Skeletal muscle tissue (tissue), 4 donors: ENCODE data around the gene GUF1. TPM values are rescaled to one million over a fixed set of nuclear protein-coding genes. Genes with fewer than 3 reads are reported as not detected.
"Not testable (repeated sequence)": the region's sequence is repeated elsewhere in the genome, so short reads cannot be mapped to it uniquely, and the experiment has no call there.

Experiments
- H3K27ac ChIP-seq: one replicate; pipeline ENCODE4 v1.7.0; 2013; ENCODE audit warnings: mild to moderate bottlenecking, low read depth, low read length, inconsistent platforms
- H3K27me3 ChIP-seq, 3 donors: one replicate each; pipeline ENCODE4 v1.7.0; 2013; ENCODE audit warnings: low read length in 3 of 3; ENCODE audit not compliant: control insufficient read depth in 3 of 3, insufficient read depth in 3 of 3
- H3K36me3 ChIP-seq, 3 donors: one replicate each; pipeline ENCODE4 v1.7.0; 2013; ENCODE audit warnings: low read length in 3 of 3; ENCODE audit not compliant: control insufficient read depth in 3 of 3, insufficient read depth in 3 of 3
- H3K4me1 ChIP-seq, 3 donors: one replicate each; pipeline ENCODE4 v1.7.0; 2013; ENCODE audit warnings: low read length in 3 of 3, mild to moderate bottlenecking in 3 of 3; ENCODE audit not compliant: control insufficient read depth in 3 of 3, insufficient read depth in 3 of 3
- H3K4me3 ChIP-seq, 3 donors: one replicate each; pipeline ENCODE4 v1.7.0; 2013; ENCODE audit warnings: low read length in 3 of 3
- H3K9ac ChIP-seq, 3 donors: one replicate each; pipeline ENCODE4 v1.7.0; 2013; ENCODE audit warnings: low read length in 3 of 3, mild to moderate bottlenecking in 3 of 3, moderate library complexity in 2 of 3, low read depth in 1 of 3
- H3K9me3 ChIP-seq, 3 donors: one replicate each; pipeline ENCODE4 v1.7.0; 2013; ENCODE audit warnings: low read length in 3 of 3; ENCODE audit not compliant: control insufficient read depth in 3 of 3
- total RNA-seq: library from RNA; depleted of rRNA; stranded (reverse); fragments of >200 nt; gene quantifications from one replicate; pipeline ENCODE4 v1.2.3, GENCODE V29; 2014
- donor health status: Osteomylitis.

Gene GUF1
- total RNA-seq, 1 donor from 2014 or later: 12.0 TPM

DNA sequence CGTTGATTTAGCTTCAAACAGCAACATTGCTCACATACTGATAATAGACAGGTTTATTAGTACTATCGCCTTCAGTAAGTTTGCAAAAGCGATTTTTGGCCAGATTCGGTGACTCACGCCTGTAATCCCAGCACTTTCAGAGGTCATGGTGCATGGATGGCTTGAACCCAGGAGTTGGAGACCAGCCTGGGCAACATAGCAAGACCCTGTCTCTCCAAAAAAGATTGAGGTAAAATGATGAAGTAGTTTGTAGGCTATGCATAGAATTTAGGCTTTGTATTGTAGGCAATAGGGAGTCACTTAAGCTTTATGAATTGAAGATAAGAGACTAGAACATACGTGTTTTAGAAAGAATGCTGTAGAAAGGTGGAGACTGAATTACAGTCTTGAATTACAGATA lies 49.3 kb downstream of the GUF1 start:
- Histone ChIP-seq H3K4me1 (peaks cover 5 to 10% (median 5%) of the 10 kb centered on the region in 3 donors), H3K9me3 (no peaks in the 10 kb centered on the region), H3K27me3 (peaks cover 0 to 2% (median 2%) of the 10 kb centered on the region in 3 donors), H3K36me3 (no peaks in the 10 kb centered on the region), H3K27ac (no peak overlapping the region), H3K9ac (no peak overlapping the region), H3K4me3 (peak overlapping the region in 2 of 3 donors; percentile 87 to 97)

DNA sequence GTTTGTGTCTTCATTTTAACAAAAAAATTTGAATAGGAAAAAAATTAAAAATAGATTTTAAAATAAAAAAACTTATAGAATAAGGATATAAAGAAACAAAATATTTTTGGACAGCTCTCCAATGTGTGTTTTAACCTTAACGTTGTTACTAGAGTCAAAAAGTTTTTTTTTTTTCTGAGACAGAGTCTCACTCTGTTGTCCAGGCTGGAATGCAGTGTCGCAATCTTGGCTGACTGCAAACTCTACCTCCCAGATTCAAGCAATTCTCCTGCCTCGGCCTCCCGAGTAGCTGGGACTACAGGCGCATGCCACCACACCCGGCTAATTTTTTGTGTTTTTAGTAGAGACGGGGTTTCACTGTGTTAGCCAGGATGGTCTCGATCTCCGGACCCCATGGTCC lies 50.5 kb downstream of the GUF1 start:
- not testable (repeated sequence) for H3K9me3 ChIP-seq, H3K27ac ChIP-seq, H3K9ac ChIP-seq, H3K27me3 ChIP-seq, H3K36me3 ChIP-seq, H3K4me3 ChIP-seq
- peaks cover 5 to 10% (median 5%) of the 10 kb centered on the region in 3 donors for H3K4me1 ChIP-seq

DNA sequence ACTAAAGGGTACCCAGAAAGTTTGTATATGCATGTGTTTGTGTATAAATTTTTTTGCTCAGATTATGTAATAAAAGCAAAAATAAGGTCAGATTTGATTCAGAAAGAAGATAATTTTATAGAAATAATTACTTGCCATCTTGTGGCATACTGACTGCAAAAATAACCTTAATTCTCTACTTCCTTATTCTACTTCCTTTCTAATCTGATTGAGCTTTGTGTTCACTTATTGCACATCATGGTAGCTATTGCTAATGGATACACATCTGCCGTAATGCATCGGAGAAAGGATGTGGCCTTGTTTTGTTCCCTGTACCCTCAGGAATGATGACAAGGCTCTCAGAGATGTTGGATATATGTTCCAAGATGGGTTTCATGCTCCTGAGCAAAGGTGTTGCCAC lies 58.7 kb downstream of the GUF1 start:
- Histone ChIP-seq H3K36me3 (no peaks in the 10 kb centered on the region), H3K27ac (no peak overlapping the region), H3K9me3 (no peaks in the 10 kb centered on the region), H3K27me3 (peaks cover 0 to 3% (median 0%) of the 10 kb centered on the region in 3 donors), H3K9ac (no peak overlapping the region), H3K4me1 (no peaks in the 10 kb centered on the region), H3K4me3 (no peak overlapping the region)

DNA sequence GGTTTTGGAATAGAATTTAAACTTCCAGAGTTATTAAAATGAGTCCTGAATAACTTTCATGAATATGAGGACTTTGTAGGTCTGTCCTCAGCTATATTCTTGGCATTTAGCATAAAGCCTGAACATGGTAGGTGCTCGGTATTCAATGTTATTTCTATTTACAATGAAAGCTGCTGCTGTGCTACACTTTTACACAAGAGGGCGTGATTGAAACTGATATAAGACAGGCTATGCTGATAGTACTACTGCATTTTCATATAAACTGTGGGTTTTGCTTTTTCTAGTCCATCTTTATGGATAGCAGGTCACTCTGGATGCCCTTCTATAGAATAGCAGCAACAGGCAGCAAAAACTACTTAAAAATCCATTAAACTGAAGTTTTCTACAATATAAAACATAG lies 60.4 kb downstream of the GUF1 start:
- Histone ChIP-seq H3K9ac (no peak overlapping the region), H3K27ac (no peak overlapping the region)

DNA sequence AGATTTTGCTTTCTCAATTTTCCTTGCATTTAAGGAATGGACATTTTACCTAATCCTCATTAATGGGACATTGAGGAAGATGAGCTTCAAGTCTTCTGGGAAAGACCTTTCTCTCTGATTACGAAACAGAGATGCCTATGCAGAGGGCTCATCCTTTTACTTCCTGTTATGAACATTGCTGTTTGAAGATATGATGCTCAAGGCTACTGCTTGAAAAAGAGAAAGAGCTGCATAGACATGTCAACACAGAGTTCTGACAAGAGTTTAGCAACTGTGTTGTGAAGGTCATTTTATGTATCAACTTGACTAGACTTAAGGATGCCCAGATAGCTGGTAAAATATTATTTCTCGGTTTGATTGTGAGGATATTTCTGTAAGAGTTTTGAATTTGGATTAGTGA lies 62.0 kb downstream of the GUF1 start:
- Histone ChIP-seq H3K9ac (no peak overlapping the region), H3K27ac (no peak overlapping the region), H3K4me3 (no peak overlapping the region), H3K4me1 (no peaks in the 10 kb centered on the region), H3K27me3 (no peaks in the 10 kb centered on the region), H3K9me3 (no peaks in the 10 kb centered on the region), H3K36me3 (no peaks in the 10 kb centered on the region)

More for the DNA sequence above, 60.4 kb downstream of the GUF1 start:
- Histone ChIP-seq H3K4me3 (no peak overlapping the region), H3K27me3 (peaks cover 0 to 3% (median 0%) of the 10 kb centered on the region in 3 donors), H3K4me1 (no peaks in the 10 kb centered on the region), H3K36me3 (no peaks in the 10 kb centered on the region), H3K9me3 (no peaks in the 10 kb centered on the region)

Other genes with a start within 250 kb of the GUF1 start
- gene KCTD8, start 229.6 kb upstream of the GUF1 start, total RNA-seq: not detected
- 6.8 TPM for gene YIPF7, start 26.8 kb upstream of the GUF1 start, total RNA-seq
- gene GNPDA2, start 48.1 kb downstream of the GUF1 start, total RNA-seq: 14.6 TPM